ENCODE measurements around the gene HAUS3.
"Not testable (repeated sequence)": the region's sequence is repeated elsewhere in the genome, so short reads cannot be mapped to it uniquely, and the experiment has no call there.

HAUS3 gene

GRCh38 chr4:2250357-2251072 lies 8.6 kb upstream of the HAUS3 start:
- no peak for DNase-seq

- no peak for DNase-seq
Measured at GRCh38 chr4:2249526-2250356, 7.8 kb upstream of the HAUS3 start.

- DNase-seq, result no peak
Measured at GRCh38 chr4:2248821-2249261, 6.9 kb upstream of the HAUS3 start.

- no peak for DNase-seq
Measured at GRCh38 chr4:2248044-2248780, 6.3 kb upstream of the HAUS3 start.

- no peak for DNase-seq
Measured at GRCh38 chr4:2247128-2248043, 5.5 kb upstream of the HAUS3 start.

- DNase-seq, result no peak
Measured at GRCh38 chr4:2246384-2247127, 4.6 kb upstream of the HAUS3 start.

- DNase-seq, result no peak
Measured at GRCh38 chr4:2245787-2246275, 3.9 kb upstream of the HAUS3 start.

GRCh38 chr4:2245057-2245786 lies 3.3 kb upstream of the HAUS3 start:
- no peak for DNase-seq

GRCh38 chr4:2243681-2244380 lies 1.9 kb upstream of the HAUS3 start:
- peak; percentile 54 for DNase-seq

- DNase-seq, result no peak
Measured at GRCh38 chr4:2241003-2241402, 918 bp downstream of the HAUS3 start.

- DNase-seq, result no peak
Measured at GRCh38 chr4:2236944-2237666, 4.8 kb downstream of the HAUS3 start.

GRCh38 chr4:2231082-2231481 lies 10.8 kb downstream of the HAUS3 start:
- DNase-seq, result no peak

GRCh38 chr4:2226261-2226660 lies 15.7 kb downstream of the HAUS3 start:
- DNase-seq, result no peak

- no peak for DNase-seq
Measured at GRCh38 chr4:2222838-2223237, 19.1 kb downstream of the HAUS3 start.

- not testable (repeated sequence) for DNase-seq
Measured at GRCh38 chr4:2221378-2221777, 20.5 kb downstream of the HAUS3 start.

GRCh38 chr4:2220016-2220630 lies 21.8 kb downstream of the HAUS3 start:
- DNase-seq, result peak; percentile 58

GRCh38 chr4:2219233-2219760 lies 22.6 kb downstream of the HAUS3 start:
- no peak for DNase-seq

GRCh38 chr4:2218436-2218835 lies 23.5 kb downstream of the HAUS3 start:
- DNase-seq, result no peak

- DNase-seq, result peak; percentile 61
Measured at GRCh38 chr4:2217726-2218125, 24.2 kb downstream of the HAUS3 start.
